Measurements from ENCODE around the gene GFY. TPM values are rescaled to one million over a fixed set of nuclear protein-coding genes. Genes with fewer than 3 reads are reported as not detected.

GFY gene
- total and polyA plus RNA-seq, 9 of the 15 experiments (the other 6 are each of a cell fraction or from before 2014, with no cell fraction given): 0.06 to 0.40 (median 0.19) TPM; not detected in 3

DNA sequence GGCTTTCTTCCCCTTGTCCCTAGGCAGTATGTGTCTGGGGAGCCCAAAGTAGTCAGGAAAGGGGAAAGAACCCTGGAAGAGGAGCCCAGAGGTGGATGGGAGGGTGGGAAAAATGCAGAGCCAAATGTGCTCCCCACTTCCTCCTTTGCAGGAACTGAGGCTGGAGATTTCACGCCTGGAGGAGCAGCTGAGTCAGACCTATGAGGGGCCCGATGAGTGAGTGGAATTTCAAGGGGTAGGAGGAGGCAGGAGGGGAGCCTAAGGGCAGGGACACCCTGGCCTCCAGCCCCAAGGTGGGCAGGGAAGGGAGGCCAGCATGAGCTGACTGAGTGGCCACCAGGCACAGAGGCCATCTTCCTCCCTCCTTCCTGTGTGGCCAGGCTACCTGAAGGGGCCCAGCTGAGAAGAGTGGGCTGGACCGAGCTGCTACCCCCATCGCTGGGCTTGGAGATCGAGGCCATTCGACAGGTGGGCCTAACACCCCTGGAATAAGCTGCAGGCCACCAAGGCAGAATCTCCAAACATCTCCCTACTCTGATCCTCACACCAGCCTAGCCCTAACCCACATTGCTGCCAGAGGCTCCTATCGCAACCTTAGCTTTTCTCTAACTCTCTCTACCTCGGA, 16.3 kb upstream of the GFY start (continued):
- TF ChIP-seq, protein P1, sequence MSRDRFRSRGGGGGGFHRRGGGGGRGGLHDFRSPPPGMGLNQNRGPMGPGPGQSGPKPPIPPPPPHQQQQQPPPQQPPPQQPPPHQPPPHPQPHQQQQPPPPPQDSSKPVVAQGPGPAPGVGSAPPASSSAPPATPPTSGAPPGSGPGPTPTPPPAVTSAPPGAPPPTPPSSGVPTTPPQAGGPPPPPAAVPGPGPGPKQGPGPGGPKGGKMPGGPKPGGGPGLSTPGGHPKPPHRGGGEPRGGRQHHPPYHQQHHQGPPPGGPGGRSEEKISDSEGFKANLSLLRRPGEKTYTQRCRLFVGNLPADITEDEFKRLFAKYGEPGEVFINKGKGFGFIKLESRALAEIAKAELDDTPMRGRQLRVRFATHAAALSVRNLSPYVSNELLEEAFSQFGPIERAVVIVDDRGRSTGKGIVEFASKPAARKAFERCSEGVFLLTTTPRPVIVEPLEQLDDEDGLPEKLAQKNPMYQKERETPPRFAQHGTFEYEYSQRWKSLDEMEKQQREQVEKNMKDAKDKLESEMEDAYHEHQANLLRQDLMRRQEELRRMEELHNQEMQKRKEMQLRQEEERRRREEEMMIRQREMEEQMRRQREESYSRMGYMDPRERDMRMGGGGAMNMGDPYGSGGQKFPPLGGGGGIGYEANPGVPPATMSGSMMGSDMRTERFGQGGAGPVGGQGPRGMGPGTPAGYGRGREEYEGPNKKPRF (IDR thresholded peaks at IDR 0.05; ENCODE audit: low read depth, low read length): no peak
- TF ChIP-seq, protein P2, sequence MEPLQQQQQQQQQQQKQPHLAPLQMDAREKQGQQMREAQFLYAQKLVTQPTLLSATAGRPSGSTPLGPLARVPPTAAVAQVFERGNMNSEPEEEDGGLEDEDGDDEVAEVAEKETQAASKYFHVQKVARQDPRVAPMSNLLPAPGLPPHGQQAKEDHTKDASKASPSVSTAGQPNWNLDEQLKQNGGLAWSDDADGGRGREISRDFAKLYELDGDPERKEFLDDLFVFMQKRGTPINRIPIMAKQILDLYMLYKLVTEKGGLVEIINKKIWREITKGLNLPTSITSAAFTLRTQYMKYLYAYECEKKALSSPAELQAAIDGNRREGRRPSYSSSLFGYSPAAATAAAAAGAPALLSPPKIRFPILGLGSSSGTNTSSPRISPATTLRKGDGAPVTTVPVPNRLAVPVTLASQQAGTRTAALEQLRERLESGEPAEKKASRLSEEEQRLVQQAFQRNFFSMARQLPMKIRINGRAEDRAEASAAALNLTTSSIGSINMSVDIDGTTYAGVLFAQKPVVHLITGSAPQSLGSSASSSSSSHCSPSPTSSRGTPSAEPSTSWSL (CRISPR knock-in tag; IDR thresholded peaks at IDR 0.05; ENCODE audit: borderline replicate concordance): no peak
- TF ChIP-seq, protein P3, sequence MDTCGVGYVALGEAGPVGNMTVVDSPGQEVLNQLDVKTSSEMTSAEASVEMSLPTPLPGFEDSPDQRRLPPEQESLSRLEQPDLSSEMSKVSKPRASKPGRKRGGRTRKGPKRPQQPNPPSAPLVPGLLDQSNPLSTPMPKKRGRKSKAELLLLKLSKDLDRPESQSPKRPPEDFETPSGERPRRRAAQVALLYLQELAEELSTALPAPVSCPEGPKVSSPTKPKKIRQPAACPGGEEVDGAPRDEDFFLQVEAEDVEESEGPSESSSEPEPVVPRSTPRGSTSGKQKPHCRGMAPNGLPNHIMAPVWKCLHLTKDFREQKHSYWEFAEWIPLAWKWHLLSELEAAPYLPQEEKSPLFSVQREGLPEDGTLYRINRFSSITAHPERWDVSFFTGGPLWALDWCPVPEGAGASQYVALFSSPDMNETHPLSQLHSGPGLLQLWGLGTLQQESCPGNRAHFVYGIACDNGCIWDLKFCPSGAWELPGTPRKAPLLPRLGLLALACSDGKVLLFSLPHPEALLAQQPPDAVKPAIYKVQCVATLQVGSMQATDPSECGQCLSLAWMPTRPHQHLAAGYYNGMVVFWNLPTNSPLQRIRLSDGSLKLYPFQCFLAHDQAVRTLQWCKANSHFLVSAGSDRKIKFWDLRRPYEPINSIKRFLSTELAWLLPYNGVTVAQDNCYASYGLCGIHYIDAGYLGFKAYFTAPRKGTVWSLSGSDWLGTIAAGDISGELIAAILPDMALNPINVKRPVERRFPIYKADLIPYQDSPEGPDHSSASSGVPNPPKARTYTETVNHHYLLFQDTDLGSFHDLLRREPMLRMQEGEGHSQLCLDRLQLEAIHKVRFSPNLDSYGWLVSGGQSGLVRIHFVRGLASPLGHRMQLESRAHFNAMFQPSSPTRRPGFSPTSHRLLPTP (IDR thresholded peaks at IDR 0.05; ENCODE audit: borderline replicate concordance, extremely low read depth, insufficient read length): no peak
- TF ChIP-seq MCM3 (IDR thresholded peaks at IDR 0.05) (no peak), PCBP1 (IDR thresholded peaks at IDR 0.05; ENCODE audit: low read depth, low read length, poor library complexity, severe bottlenecking) (no peak), JUND (IDR thresholded peaks at IDR 0.05; ENCODE audit: borderline replicate concordance, low read depth, low read length) (peak; percentile 27; the same call in 1 of the 2 replicates), JUND (tag; IDR thresholded peaks at IDR 0.05; ENCODE audit: borderline replicate concordance, low read depth, low read length) (peak; percentile 25; the same call in 1 of the 3 replicates), HEY1 (CRISPR knock-in tag; IDR thresholded peaks at IDR 0.05; ENCODE audit: borderline replicate concordance) (no peak), ASH1L (IDR thresholded peaks at IDR 0.05; ENCODE audit: borderline replicate concordance, low read depth, partially characterized antibody) (no peak), KAT8 (IDR thresholded peaks at IDR 0.05; ENCODE audit: low read depth) (no peak), GTF2E2 (tag; IDR thresholded peaks at IDR 0.05) (no peak), RBM34 (IDR thresholded peaks at IDR 0.05; ENCODE audit: borderline replicate concordance, insufficient read depth, low read length) (no peak)
- TF ChIP-seq, protein P4, sequence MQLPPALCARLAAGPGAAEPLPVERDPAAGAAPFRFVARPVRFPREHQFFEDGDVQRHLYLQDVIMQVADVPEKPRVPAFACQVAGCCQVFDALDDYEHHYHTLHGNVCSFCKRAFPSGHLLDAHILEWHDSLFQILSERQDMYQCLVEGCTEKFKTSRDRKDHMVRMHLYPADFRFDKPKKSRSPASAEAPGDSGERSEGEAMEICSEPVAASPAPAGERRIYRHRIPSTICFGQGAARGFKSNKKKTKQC (CRISPR knock-in tag; IDR thresholded peaks at IDR 0.05): no peak
- TF ChIP-seq, protein P5, sequence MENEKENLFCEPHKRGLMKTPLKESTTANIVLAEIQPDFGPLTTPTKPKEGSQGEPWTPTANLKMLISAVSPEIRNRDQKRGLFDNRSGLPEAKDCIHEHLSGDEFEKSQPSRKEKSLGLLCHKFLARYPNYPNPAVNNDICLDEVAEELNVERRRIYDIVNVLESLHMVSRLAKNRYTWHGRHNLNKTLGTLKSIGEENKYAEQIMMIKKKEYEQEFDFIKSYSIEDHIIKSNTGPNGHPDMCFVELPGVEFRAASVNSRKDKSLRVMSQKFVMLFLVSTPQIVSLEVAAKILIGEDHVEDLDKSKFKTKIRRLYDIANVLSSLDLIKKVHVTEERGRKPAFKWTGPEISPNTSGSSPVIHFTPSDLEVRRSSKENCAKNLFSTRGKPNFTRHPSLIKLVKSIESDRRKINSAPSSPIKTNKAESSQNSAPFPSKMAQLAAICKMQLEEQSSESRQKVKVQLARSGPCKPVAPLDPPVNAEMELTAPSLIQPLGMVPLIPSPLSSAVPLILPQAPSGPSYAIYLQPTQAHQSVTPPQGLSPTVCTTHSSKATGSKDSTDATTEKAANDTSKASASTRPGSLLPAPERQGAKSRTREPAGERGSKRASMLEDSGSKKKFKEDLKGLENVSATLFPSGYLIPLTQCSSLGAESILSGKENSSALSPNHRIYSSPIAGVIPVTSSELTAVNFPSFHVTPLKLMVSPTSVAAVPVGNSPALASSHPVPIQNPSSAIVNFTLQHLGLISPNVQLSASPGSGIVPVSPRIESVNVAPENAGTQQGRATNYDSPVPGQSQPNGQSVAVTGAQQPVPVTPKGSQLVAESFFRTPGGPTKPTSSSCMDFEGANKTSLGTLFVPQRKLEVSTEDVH (IDR thresholded peaks at IDR 0.05; ENCODE audit: low read depth, partially characterized antibody): no peak
- TF ChIP-seq, protein P6, sequence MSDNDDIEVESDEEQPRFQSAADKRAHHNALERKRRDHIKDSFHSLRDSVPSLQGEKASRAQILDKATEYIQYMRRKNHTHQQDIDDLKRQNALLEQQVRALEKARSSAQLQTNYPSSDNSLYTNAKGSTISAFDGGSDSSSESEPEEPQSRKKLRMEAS (CRISPR knock-in tag; IDR thresholded peaks at IDR 0.05): peak; percentile 45; the same call in 1 of the 2 replicates
